GM13977 (cell line): Measurements from ENCODE around the gene HS6ST3.

Experiments
- DNase-seq: peaks from one replicate; pipeline ENCODE4 v3.0.0; 2012; ENCODE audit warnings: low spot score
- in situ Hi-C: fragments of 300-500 bp; cut with MboI; formaldehyde crosslinking; loops from one replicate; pipeline ENCODE4 v1.12.0; 2022; ENCODE audit warnings: low sequenced_read_pairs, low pct_unique_long_range_greater_than_20kb, mixed read lengths, inconsistent platforms; ENCODE audit not compliant: unreplicated experiment
- TF ChIP-seq, protein P1 (sequence below): IDR thresholded peaks from 2 replicates; pipeline ENCODE4 v1.5.1; 2012; ENCODE audit warnings: mild to moderate bottlenecking, control low read depth; ENCODE audit not compliant: insufficient read depth; ENCODE audit errors: extremely low read depth, missing control alignments

HS6ST3 gene

DNA sequence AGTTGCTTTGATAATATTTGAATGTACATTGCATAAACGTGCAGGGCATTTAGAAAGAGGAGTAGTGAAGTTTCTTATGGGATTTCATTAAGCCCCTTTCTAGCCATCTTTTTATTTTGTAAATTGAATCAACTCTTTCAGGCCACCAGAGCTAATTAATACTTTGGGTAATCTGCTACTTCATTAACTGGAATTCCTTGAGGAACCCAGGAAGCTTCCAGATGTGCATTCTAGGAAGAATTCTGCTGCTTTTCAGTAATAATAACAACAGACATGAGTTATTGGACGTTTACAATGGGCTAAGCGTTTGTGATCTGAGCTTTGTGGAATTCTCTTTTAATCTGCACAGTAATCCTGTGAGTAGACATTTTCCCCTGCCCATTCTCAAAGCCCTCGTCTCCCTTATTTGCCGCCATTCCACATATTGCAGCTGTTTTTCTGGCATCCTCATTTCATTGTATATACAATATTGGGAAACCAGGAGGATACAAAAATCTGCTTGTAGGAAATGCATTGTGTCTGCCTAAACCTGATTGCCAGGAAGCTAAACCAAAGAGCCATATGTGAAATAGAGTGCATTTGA lies 103.9 kb downstream of the HS6ST3 start:
- in situ Hi-C loops: no loop called here
- TF ChIP-seq, protein P1, sequence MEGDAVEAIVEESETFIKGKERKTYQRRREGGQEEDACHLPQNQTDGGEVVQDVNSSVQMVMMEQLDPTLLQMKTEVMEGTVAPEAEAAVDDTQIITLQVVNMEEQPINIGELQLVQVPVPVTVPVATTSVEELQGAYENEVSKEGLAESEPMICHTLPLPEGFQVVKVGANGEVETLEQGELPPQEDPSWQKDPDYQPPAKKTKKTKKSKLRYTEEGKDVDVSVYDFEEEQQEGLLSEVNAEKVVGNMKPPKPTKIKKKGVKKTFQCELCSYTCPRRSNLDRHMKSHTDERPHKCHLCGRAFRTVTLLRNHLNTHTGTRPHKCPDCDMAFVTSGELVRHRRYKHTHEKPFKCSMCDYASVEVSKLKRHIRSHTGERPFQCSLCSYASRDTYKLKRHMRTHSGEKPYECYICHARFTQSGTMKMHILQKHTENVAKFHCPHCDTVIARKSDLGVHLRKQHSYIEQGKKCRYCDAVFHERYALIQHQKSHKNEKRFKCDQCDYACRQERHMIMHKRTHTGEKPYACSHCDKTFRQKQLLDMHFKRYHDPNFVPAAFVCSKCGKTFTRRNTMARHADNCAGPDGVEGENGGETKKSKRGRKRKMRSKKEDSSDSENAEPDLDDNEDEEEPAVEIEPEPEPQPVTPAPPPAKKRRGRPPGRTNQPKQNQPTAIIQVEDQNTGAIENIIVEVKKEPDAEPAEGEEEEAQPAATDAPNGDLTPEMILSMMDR: no peak
- no peak for DNase-seq

DNA sequence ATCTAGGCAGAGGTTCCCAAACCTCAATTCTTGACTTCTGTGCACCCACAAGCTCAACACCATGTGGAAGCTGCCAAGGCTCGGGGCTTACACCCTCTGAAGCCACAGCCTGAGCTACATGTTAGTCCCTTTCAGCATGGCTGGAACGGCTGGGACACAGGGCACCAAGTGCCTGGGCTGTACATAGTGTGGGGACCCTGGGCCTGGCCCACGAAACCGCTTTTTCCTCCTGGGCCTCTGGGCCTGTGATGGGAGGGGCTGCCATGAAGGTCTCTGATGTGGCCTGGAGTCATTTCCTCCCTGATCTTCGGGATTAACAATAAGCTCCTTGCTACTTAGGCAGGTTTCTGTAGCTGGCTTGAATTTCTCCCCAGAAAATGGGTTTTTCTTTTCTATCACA lies 108.1 kb downstream of the HS6ST3 start:
- in situ Hi-C loops: no loop called here
- TF ChIP-seq, protein P1: no peak

GRCh38 chr13:96199315-96199714 lies 109.4 kb downstream of the HS6ST3 start:
- DNase-seq: no peak
- in situ Hi-C loops: no loop called here
- TF ChIP-seq, protein P1: no peak

More for the DNA sequence above, 108.1 kb downstream of the HS6ST3 start:
- no peak for DNase-seq

GRCh38 chr13:96200810-96201209 lies 110.9 kb downstream of the HS6ST3 start:
- DNase-seq: no peak
- in situ Hi-C loops: no loop called here
- TF ChIP-seq, protein P1: no peak

GRCh38 chr13:96202315-96202714 lies 112.4 kb downstream of the HS6ST3 start:
- TF ChIP-seq, protein P1: no peak
- no peak for DNase-seq
- in situ Hi-C loops: no loop called here

GRCh38 chr13:96203471-96203870 lies 113.6 kb downstream of the HS6ST3 start:
- in situ Hi-C loops: no loop called here
- DNase-seq: no peak
- TF ChIP-seq, protein P1: no peak
